ENCODE data around the gene DCP1A. TPM values are rescaled to one million over a fixed set of nuclear protein-coding genes. Genes with fewer than 3 reads are reported as not detected.

DCP1A gene
- total RNA-seq, 2 experiments from 2014 or later = 21.8 to 23.2 TPM

DNA sequence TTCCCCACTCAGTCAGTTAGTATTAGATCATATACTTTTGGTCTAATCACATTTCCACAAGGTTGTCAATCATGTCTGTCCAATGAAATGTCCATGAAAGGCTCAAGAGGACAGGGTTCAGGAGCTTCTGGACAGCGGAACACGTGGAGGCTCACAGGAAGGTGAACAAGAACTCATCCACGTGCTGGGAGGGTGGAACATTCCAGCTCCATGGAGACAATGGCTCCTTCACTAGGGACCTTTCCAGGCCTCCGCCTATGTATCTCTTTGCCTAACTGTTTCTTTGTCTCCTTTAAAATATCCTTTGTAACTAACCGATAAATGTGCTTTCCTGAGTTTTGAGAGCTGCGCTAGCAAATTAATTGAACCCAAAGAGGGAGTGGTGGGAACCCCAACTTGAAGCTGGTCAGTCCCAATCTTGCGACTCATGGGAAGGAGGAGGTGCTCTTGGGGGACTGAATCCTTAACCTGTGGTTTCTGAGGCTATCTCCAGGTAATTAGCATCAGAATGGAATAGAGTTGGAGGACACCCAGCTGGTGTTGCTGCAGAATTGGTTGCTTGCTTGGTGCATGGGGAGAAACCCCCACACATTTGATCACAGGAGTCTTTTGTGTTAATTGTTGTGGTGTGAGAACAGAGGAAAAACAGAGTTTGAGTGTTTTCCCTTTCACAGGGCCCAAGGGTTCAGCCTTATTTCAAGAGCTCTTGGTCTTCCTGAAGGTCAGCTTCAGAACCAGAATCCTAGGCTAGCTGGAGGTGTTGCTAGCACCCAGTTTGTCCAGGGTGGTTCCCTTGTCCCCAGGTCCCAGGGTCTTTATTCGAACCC lies 88.5 kb downstream of the DCP1A start:
- Histone ChIP-seq H2AFZ (ENCODE audit: low read length) (no peak overlapping the region), H3K79me2 (ENCODE audit: insufficient read depth, low read depth, low read length) (peaks cover 19% of the 10 kb centered on the region), H3K4me1 (ENCODE audit: insufficient read depth, low read length, poor library complexity, severe bottlenecking) (peaks cover 10% of the 10 kb centered on the region), H3K27ac (ENCODE audit: low read depth, low read length, poor library complexity, severe bottlenecking) (no peak overlapping the region), H3K4me3 (ENCODE audit: low read depth, low read length, poor library complexity, severe bottlenecking) (no peak overlapping the region), H3K9me2 (ENCODE audit: insufficient read depth, low read length) (no peaks in the 10 kb centered on the region), H3K9me3 (ENCODE audit: low read length) (no peaks in the 10 kb centered on the region), H4K20me1 (ENCODE audit: insufficient read depth, low read length) (peaks cover 9% of the 10 kb centered on the region; the same call in 1 of the 2 replicates), H3K4me2 (ENCODE audit: low read length) (no peak overlapping the region), H3K36me3 (ENCODE audit: insufficient read depth, low read length) (peaks cover 13% of the 10 kb centered on the region)
- CTCF ChIA-PET (ENCODE audit: unreplicated experiment) = no interaction called here
- POLR2A ChIA-PET = interaction anchor here (1.0 to 1.3 kb wide), 2 partner anchors 13 to 16 kb away, joined by 3 read pairs; no protein-coding TSS in a partner anchor
- intact Hi-C loops (cut with micrococcal nuclease; ENCODE audit: unreplicated experiment) = no loop called here
- no peak for TF ChIP-seq CTCF (conservative IDR thresholded peaks at IDR 0.05; ENCODE audit: low read length)
- no peak for TF ChIP-seq EZH2phosphoT487 (IDR thresholded peaks at IDR 0.05; ENCODE audit: borderline replicate concordance, low read depth, low read length)
- no peak for DNase-seq (ENCODE audit: low spot score)
- BruUV-seq (replicated peaks) = no TSS peak

GRCh38 chr3:53257465-53257864 lies 89.9 kb downstream of the DCP1A start:
- peaks cover 24% of the 10 kb centered on the region for H3K4me1 ChIP-seq (ENCODE audit: insufficient read depth, low read length, poor library complexity, severe bottlenecking)
- H4K20me1 ChIP-seq (ENCODE audit: insufficient read depth, low read length) = peaks cover 19% of the 10 kb centered on the region
- CTCF ChIA-PET (ENCODE audit: unreplicated experiment) = interaction anchor here (0.5 kb wide), 1 partner anchor 8 kb away, joined by 3 read pairs; no protein-coding TSS in a partner anchor
- POLR2A ChIA-PET = interaction anchor here (0.6 to 1.3 kb wide), 3 partner anchors 8 to 42 kb away, joined by 3 to 5 read pairs (median 5); no protein-coding TSS in a partner anchor
- no peak for DNase-seq (ENCODE audit: low spot score)
- H2AFZ ChIP-seq (ENCODE audit: low read length) = no peak overlapping the region
- H3K4me3 ChIP-seq (ENCODE audit: low read depth, low read length, poor library complexity, severe bottlenecking) = no peak overlapping the region
- no TSS peak for BruUV-seq (replicated peaks)
- H3K9me2 ChIP-seq (ENCODE audit: insufficient read depth, low read length) = no peaks in the 10 kb centered on the region
- no peak for TF ChIP-seq EZH2phosphoT487 (IDR thresholded peaks at IDR 0.05; ENCODE audit: borderline replicate concordance, low read depth, low read length)
- no peak for TF ChIP-seq CTCF (conservative IDR thresholded peaks at IDR 0.05; ENCODE audit: low read length)
- intact Hi-C loops (cut with micrococcal nuclease; ENCODE audit: unreplicated experiment) = no loop called here
- no peak overlapping the region for H3K27ac ChIP-seq (ENCODE audit: low read depth, low read length, poor library complexity, severe bottlenecking)
- H3K79me2 ChIP-seq (ENCODE audit: insufficient read depth, low read depth, low read length) = peaks cover 33% of the 10 kb centered on the region
- H3K9me3 ChIP-seq (ENCODE audit: low read length) = no peaks in the 10 kb centered on the region
- H3K4me2 ChIP-seq (ENCODE audit: low read length) = no peak overlapping the region
- peaks cover 27% of the 10 kb centered on the region for H3K36me3 ChIP-seq (ENCODE audit: insufficient read depth, low read length)

- H3K4me3 ChIP-seq (ENCODE audit: low read depth, low read length, poor library complexity, severe bottlenecking) = no peak overlapping the region
- H3K27ac ChIP-seq (ENCODE audit: low read depth, low read length, poor library complexity, severe bottlenecking) = no peak overlapping the region
- no peak overlapping the region for H3K4me2 ChIP-seq (ENCODE audit: low read length)
- CTCF ChIA-PET (ENCODE audit: unreplicated experiment) = no interaction called here
- TF ChIP-seq EZH2phosphoT487 (IDR thresholded peaks at IDR 0.05; ENCODE audit: borderline replicate concordance, low read depth, low read length) (no peak), CTCF (conservative IDR thresholded peaks at IDR 0.05; ENCODE audit: low read length) (no peak)
- intact Hi-C loops (cut with micrococcal nuclease; ENCODE audit: unreplicated experiment) = no loop called here
- no peaks in the 10 kb centered on the region for H3K9me3 ChIP-seq (ENCODE audit: low read length)
- no peak for DNase-seq (ENCODE audit: low spot score)
- H3K4me1 ChIP-seq (ENCODE audit: insufficient read depth, low read length, poor library complexity, severe bottlenecking) = peaks cover 32% of the 10 kb centered on the region
- peaks cover 25% of the 10 kb centered on the region for H4K20me1 ChIP-seq (ENCODE audit: insufficient read depth, low read length)
- no TSS peak for BruUV-seq (replicated peaks)
- no peak overlapping the region for H2AFZ ChIP-seq (ENCODE audit: low read length)
- peaks cover 33% of the 10 kb centered on the region for H3K36me3 ChIP-seq (ENCODE audit: insufficient read depth, low read length)
- no peaks in the 10 kb centered on the region for H3K9me2 ChIP-seq (ENCODE audit: insufficient read depth, low read length)
- POLR2A ChIA-PET = interaction anchor here (0.6 to 1.3 kb wide), 4 partner anchors 9 to 67 kb away, joined by 3 to 5 read pairs (median 4); no protein-coding TSS in a partner anchor
- H3K79me2 ChIP-seq (ENCODE audit: insufficient read depth, low read depth, low read length) = peaks cover 40% of the 10 kb centered on the region
Observed at GRCh38 chr3:53256704-53257055, 90.7 kb downstream of the DCP1A start.

All from OCI-LY7 (cell line).